GM18520 (cell line): ENCODE data around the gene UTY.

Experiments used
- ATAC-seq: cut with Tn5 transposase; IDR thresholded peaks from one replicate; pipeline ENCODE4 v1.9.1; 2021; ENCODE audit not compliant: unreplicated experiment

Gene UTY

DNA sequence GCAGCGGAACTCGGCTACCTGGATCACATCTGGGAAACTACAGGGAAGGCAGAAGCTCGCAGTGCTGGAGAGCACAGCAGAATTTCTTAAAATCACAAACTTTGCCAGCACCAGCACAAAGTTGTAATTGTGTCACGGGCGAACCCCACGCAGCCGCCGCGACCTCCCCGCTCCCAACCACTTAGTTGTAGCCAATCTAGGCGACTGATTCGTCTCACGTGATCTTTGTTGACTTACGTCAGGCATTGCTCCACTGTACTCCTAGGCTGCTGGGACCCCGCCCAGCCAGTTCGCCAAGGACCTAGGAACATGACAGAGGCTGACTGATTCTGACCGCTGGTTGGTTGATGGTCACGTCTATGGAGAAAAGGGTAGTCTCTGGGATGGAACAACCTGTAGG lies at the start of gene UTY:
Gene UTY (minus strand): TSS at position 206 of the 400 bp plus-strand sequence. CDS start 368 bp downstream, outside the sequence.
- ATAC-seq = no peak

DNA sequence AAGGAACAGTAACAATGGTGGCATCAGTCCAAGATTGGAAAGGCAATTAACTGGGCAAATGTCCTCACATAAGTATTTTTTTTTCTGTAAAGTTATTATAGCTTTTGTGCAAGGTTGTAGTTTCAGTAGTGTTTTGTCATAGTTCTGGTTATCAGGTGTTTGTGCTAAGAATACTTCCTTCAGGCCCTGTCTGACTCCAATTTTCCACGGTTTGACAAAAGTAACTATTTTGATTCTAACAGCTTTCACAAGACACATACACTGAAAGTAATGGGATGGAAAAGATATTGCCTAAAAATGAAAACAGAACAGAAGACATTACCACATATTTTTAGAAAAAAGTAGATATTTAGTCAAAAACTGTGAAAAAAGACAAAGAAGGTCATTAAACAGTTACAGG lies 40.6 kb upstream of the UTY start:
- no peak for ATAC-seq

DNA sequence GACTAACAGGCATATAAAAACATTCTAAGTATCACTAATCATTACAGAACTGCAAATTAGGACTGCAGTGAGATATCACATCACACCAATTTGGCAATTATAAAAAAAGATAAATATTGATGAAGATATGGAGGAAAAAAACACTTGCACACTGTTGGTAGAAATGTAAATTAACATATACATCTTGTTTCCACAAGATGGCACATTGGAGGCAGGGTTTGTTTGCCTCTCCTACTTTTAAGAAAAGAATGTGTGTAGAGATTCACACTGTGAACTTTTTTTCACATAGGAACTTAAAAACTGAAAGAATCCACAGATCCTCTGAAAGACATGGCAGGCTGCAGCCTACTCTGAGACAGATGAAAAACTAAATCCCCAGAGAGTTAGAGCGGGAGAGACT lies 21.4 kb upstream of the UTY start:
- no peak for ATAC-seq

DNA sequence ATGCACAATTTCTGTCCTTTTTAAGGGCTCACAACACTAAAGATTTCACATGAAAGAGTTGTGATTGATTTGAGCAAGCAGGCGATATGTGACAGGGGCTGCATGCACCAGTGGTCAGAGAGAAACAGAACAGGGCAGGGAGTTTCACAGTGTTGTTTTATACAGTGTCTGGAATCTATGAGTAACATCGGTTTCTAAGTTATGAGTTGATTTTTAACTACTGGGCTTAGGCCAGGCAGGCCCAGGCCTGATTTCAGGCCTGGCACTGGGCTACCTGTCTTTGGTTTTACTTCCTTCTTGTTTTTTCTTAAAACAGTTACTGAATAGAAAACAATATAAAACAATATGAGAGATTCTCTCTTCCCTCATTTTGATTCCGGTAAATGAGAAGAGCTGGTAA lies 13.9 kb upstream of the UTY start:
- ATAC-seq = no peak

DNA sequence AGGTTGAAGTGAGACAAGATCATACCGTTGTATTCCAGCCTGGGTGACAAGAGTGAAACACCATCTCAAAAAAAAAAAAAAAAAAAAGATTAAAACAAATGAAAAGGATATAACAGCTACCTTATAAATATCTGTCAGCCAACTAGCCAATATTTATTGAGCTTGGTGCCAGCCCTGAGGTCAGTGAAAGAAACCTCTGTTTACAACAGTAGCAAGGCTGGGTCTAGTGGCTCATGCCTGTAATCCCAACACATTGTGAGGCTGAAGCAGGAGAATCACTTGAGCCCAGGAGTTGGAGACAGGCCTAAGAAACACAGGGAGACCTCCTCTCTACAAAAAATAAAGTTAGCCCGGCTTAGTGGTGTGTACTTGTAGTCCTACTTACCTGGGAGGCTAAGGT lies 12.6 kb upstream of the UTY start:
- no peak for ATAC-seq

DNA sequence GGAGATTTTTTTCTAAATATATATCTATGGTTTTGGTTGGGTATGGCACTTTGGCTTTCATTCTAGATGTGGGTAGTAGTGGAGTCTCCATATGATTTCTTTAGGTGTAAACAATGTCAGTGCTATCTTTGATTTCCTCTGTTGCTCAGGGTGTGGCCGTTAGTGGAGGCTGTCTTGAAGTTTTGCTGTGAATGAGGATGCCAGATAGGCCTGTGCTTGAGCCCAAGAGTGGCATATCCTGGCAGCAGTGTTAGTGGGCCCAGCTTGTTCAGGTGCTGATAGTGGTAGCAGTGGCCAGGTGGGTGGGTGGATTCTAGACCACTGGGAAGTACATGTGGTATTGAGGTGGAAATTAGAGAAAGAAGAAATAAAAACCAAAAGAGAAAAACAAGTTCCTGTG lies 8.9 kb upstream of the UTY start:
- ATAC-seq = no peak

DNA sequence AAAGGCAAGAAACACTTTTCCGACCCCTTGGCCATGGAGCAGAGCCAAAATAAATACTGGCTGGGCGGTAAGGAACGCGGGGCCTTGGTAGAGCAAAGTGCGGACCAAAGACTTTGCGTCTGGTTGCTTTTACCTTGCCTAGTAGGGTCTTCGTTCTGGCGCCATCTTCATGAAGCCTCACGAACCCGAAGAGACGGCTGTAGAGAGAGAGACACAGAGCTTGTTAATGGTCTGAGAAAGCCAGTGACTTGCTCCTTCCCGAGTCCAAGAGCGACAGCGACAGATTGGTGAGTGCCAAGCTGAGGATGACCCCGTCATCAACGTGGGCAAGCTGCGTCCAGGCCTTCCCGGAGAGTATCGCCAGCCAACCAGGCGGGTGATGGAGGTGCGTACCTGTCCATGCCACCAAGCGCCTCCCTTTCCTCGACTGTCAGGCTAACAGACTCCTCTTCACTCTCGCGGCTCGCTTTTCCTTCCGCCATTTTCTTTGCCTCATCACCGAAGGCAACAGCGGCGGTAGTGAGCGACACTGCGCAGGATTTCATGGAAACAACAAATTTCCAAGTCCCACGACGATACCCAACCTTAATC lies 617 bp downstream of the UTY start:
- no peak for ATAC-seq

DNA sequence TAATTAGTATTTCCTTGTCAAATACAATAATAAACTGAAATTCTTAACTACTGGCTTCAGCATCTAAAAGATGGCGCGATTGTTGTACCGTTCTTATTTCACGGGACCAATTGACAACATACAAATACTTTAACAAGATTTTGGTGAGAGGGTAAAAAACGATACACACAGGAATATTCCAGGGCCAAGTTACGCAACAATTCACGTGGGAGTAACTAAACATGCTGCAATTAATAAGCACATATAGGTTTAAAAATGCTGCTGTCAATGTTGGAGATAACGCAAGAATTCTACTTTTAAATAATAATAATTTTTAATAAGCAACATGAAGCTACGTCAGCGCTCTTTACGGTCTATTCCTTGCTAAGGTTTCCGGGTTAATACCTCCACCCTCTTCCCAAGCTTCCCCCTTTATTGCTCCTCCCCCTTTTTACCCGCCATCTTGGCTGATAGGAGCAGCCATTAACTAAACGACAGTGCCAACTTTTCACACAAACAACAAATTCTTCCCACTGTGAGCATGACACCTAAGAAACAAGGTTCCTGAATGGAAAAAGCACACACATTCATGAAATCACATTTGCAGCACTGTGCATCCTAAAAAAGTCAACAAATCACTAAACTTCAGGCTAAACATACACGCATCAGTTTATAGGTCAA lies 1.6 kb downstream of the UTY start:
- ATAC-seq = no peak

DNA sequence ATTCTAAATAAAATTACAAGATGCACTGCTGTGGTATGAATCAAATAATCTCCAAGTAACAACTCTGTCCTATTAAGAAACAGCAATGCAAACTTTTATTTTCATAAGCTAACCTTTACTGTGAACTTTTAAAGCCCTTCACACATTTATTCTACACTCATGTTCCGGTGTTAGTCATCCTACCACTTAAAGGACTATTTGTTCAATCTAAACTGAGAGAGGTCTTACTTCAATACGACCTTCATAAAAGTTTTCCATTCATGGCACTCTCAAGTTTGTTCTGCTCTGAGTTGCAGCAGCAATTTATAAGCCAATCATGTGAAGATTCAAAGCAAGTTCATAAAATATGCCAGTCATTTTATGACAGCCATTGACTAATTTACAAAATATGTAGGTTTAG lies 4.8 kb downstream of the UTY start:
- ATAC-seq = no peak

DNA sequence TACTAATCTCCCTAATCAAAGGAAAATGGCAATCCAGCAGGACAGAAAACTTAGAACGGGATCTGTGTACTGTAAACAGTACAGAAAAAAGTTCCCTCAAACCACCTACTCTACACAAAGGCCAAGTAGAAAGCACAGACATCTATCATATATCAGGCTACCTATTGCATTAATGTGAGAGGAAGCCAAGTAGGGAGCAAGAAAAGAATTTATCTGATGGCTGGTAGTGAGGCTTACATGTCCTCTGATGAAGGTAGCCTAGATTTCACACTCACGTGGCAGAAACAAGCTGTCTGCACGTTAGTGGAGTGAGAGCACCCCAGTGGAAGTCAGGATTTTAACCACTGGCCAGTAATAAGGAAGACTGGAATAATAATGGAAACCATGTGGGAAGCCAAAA lies 28.3 kb downstream of the UTY start:
- ATAC-seq = no peak

DNA sequence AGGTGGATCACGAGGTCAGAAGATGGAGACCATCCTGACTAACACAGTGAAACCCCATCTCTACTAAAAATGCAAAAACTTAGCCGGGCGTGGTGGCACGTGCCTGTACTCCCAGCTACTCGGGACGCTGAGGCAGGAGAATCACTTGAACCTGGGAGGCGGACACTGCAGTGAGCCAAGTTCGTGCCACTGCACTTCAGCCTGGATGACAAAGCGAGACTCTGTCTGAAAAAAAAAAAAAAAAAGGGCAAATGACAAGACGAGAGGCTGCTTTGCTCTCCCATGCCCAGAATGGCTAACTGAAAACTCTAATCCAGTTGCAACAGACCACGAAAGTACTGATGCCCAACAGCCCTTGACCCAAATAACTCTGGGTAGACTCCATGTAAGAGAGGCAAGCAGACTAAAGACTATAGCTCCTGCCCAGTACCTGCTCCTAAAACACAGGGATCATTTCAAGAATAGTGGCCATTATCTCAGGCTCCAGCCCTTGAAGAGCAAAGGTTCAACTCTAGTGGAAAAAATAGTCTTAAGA lies 29.2 kb downstream of the UTY start:
- ATAC-seq = no peak

DNA sequence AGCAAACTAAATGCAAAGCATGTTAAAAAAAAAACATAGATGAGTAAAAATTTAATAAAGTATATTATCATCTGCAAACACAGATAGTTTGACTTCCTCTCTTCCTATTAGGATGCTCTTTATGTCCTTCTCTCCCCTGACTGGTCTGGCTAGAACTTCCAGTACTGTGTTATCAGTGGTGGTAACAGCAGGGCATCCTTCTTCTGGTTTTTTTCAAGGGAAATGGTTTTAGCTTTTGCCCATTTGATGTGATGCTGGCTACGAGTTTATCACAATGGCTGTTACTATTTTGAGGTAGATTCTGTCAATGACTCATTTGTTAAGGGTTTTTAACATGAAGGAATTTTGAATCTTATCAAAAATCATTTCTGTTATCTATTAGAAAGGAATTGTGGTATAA lies 34.3 kb downstream of the UTY start:
- ATAC-seq = no peak

DNA sequence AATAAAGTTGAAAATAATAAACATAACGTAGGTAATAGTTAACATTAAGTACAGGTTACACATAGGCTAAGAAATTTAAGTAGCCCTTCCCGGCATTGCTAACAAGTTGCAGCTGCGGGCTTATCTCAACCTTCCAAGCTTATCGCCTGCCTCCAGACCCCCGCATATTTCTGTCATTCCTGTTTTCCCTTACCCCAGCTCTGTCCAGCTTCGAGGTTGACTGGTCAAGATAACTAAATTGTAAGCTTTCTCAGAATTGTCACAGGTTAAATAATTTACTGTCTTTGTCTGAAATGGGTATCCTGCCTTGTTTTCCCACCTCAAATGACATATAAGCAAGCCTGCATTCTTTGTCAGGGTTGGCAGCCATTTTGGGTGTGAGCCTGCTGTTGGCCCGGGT lies 36.7 kb downstream of the UTY start:
- ATAC-seq = no peak

DNA sequence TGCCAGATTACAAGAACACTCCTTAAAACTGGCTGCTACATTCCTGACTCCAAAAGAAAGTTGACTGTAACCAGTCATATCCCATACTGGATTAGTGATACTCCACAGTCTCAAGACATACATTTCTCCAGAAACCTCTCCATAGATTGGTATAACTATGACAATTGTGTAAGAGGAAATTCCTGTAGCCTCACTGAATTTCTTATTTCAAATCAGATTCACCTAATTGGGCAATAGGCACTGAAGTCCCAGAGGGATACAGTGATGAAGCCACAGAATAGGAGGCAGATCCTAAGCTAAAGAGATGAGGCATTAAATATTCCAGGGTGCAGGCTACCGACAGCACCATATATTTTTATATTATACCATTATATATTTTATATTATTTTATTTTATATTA lies 39.0 kb downstream of the UTY start:
- ATAC-seq = no peak

DNA sequence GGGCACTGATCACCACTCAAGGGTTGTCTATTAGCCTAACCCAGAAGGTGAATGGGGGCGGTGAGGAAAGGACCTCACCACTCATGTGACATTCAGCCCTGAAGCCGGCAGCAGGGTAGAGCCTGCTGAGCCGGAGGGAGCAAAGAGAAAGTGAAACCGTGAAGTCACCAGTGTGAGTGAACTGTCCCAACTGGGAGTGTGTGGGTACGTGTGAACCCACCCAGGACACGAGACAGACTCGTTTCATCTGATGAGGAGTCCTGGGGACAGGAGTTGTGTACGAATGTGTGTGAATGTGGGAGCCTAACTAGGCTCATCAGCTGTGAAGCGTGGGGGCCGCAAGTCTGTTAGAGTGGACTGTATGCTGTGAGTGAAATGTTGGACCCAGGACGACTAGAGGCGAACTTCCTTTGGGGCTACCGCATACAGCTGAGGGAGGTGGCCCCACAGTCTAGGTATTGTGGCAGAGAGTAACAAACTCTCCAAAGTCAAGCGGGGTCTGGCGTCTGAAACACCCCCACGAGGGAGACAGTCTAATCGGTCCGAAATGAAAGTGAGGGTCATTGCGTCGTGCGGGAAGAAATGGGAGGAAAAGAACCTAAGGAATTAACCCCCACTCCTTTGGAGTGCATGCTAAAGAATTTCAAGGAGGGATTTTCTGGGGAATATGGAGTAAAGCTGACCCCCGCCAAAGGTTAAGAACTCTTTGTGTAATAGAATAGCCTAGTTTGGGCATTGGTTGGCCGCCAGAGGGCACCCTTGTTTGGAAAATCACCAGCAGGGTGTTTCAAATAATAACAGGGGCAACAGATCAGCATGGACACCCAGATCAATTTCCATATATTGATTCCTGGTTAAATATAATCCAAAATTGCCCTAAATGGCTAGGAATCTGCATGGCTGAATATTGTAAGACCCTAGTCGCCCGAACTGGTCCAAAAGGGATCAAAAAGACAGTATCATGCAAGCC lies 43.6 kb downstream of the UTY start:
- no peak for ATAC-seq

DNA sequence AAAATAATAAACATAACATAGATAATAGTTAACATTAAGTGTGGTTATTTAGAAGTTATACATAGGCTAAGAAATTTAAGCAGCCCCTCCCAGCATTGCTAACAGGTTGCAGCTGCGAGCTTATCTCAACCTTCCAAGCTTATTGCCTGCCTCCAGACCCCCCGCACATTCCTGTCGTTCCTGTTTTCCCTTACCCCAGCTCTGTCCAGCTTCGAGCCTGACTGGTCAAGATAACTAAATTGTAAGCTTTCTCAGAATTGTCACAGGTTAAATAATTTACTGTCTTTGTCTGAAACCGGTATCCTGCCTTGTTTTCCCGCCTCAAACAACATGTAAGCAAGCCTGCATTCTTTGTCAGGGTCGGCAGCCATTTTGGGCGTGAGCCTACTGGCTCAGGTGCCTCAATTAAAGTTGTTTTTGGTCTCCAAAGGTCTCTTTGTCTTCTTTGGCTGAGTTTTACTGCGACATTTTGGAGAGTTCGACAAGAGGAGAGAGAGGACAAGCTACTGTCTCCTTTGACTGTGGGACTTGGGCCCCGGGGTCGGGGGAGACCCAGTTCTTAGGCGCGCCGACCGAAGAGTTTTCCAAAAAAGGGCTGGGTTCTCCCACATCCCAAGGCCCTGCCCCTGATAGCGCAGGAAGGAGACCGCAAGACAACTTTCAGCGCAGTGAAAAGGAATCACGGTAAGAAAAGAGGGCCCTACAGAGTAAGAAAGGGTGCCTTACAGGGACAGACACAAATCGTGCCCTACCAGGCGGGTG lies 44.4 kb downstream of the UTY start:
- ATAC-seq = no peak

DNA sequence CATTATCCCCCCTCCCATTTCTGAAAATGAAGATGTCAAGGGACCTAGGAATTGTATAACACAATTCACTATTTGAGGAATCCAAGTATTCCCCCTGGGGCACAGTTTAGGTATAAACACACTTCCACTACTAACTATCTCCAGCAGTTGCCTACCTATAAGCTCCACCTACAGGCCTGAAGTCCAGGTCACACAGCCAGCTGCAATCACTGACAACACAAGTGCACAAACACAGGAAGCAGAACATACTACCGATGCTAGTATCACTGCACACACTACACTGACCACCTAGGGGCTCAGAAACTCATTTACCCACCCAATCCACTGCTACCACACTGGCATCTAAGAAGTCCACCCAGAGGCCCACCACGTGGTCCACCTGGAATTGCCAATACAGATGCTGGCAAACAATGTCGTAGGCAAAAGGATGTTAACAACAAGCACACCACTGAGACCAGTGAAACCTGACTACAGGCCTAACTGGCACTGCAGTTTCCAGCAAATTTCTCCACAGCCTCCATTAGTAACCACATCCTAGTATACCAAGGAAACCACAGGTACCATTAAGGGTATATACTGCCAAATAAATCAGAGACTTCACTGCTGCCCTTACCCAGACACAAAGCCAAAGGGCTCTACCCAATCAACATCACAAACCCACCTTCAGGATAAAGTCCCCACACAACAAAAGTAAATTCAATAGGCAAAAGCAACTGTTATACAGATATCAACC lies 47.4 kb downstream of the UTY start:
- ATAC-seq = no peak

DNA sequence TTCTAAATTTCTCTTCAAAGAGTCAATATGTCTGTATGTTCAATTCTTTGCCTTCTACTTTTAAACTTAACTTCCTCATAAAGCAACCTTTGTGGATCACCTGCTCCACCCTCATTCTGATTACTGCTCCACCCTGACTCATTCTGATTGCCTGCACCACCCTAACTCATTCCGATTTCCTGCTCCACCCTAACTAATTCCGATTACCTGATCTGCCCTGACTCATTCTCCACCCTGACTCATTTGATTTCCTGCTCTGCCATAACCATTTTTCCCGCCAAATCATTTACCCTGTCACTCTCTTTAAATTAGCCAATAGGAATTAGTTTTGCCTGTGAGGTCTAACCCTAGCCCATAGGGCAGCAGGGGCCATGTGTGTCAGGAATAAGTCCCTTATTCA lies 50.3 kb downstream of the UTY start:
- ATAC-seq = no peak

DNA sequence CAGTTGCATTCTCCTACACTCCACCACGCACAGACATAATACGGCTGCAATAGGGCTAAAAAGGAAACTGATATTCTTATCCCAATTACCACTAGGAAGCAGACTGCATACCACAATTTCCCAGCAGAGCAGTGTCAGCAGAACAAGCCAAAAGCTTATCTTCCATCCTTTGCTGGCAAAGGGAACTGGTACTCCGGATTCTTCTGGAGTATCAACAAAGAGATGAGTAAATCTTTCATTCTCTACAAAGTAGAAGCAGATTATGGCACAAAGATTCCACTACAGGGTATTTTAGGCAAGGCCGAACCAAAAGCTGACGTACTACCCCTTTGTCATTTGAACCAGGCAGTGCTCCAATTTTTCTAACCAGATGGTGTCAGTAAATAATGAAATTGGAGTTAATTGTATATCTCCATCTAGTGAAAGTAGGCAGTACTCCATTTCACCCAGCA lies 56.5 kb downstream of the UTY start:
- no peak for ATAC-seq
